ENCODE measurements around the gene COPS3. TPM values are rescaled to one million over a fixed set of nuclear protein-coding genes. Genes with fewer than 3 reads are reported as not detected.
A peak's percentile ranks its signal among the peaks of the same experiment; 100 is the strongest.

Gene COPS3
- total RNA-seq, 1 donor from 2014 or later = 89.2 TPM

DNA sequence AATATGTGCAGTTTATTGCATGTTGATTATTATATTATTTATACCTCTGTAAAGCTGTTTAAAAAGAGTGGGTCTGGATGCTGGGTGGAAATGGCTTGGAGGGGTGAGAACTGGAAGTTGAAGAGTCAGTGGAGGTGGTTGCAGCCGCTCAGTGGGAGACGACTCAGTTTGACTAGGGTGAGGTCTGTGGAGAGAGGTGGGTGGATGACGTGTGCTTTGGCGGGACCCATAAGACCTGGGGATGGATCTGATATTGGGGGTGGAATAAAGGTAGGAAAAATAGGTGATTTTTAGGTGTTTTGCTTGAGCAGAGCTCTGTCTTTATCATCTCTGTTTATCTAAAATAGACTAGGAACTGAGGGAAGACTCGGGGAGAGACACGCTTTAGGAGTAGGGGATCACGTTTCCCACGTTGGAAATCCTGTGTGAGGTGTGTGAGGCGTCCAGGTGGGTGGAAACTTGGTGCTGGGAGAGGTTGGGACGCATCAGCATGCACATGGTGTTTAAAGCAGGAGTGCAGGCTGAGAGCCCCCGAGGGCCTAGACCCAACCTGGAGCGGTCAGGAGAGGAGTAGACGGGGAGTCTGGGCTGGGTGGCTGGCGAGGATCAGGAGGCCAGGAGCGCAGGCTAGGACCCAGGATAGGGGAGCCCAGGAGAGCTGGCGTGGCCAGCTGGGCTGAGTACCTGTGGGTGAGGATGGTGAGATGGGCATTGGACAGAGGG is 39.3 kb upstream of the COPS3 start:
- no peaks in the 10 kb centered on the region for H3K36me3 ChIP-seq (ENCODE audit: control insufficient read depth in 3 of 3, insufficient read depth in 3 of 3, low read length in 3 of 3)
- H3K9ac ChIP-seq (ENCODE audit: low read depth in 1 of 3, low read length in 3 of 3) = no peak overlapping the region
- no peaks in the 10 kb centered on the region for H3K9me3 ChIP-seq (ENCODE audit: control insufficient read depth in 3 of 3, low read length in 3 of 3)
- H3K27me3 ChIP-seq (ENCODE audit: control insufficient read depth in 3 of 3, insufficient read depth in 3 of 3, low read length in 3 of 3) = no peaks in the 10 kb centered on the region
- H3K4me1 ChIP-seq (ENCODE audit: control insufficient read depth in 3 of 3, insufficient read depth in 3 of 3, low read length in 3 of 3) = peaks cover 0 to 3% (median under 1%) of the 10 kb centered on the region in 3 donors
- H3K4me3 ChIP-seq (ENCODE audit: low read length in 3 of 3) = no peak overlapping the region
- no peak overlapping the region for H3K27ac ChIP-seq (ENCODE audit: low read depth, low read length)

DNA sequence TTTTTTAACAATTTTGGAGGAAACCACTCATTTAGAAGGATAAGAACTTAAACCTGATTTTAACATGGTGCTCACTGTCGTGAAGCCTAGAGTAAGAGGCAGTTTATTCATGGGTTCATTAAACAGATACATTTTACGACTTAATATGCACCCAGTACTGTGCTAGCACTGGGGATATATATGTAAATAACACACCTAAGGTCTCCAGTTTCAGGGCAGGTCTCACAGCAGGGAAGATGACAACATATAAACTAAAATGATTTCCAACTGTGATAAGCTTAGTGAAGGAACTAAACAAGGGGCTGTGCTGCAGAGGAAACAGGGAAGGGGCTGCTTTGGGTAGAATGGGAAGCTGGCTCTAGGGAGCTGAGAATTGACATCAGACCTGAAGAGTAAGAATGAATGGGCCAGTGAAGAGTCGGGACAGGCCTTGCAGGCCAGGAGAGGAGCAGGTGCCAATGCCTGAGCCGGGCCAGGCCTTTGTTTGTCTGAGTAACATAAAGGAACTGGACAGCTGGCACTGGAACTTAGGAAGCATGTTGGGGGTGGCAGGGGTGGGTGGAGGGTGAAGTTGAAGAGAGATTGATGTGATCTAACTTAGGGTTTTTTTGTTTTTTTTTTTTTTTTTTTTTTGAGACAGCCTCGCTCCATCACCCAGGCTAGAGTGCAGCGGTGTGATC is 34.2 kb upstream of the COPS3 start:
- Histone ChIP-seq H3K36me3 (ENCODE audit: control insufficient read depth in 3 of 3, insufficient read depth in 3 of 3, low read length in 3 of 3) (no peaks in the 10 kb centered on the region), H3K9ac (ENCODE audit: low read depth in 1 of 3, low read length in 3 of 3) (no peak overlapping the region), H3K27ac (ENCODE audit: low read depth, low read length) (no peak overlapping the region), H3K4me1 (ENCODE audit: control insufficient read depth in 3 of 3, insufficient read depth in 3 of 3, low read length in 3 of 3) (no peaks in the 10 kb centered on the region), H3K27me3 (ENCODE audit: control insufficient read depth in 3 of 3, insufficient read depth in 3 of 3, low read length in 3 of 3) (no peaks in the 10 kb centered on the region), H3K4me3 (ENCODE audit: low read length in 3 of 3) (no peak overlapping the region), H3K9me3 (ENCODE audit: control insufficient read depth in 3 of 3, low read length in 3 of 3) (no peaks in the 10 kb centered on the region)

DNA sequence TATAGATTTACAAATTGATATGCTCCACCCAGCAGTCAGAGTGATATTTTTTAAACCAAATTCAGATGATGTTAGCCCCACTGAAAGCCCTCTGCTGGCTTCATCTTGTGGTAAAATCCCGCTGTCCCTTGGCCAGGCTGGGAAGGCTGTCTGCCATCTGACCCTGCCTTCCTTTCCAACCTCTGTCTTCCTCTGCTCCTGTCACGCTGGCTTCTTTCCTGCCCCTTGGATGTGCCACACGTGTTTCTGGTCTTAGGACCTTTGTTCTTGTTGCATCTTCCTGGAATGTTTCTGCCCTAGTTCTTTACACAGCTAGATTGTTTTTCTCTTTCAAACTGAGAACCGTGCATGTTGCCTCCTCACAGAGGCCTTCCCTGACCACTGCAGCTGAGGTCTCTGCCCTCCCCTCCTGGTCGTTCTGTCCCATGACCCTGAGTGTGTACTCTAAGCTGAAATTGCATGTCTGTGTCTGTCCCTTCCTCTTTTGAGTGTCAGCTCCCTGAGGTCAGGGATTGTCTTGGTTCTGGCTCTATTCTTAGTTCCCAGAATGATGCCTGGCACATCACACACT is 33.5 kb upstream of the COPS3 start:
- H3K4me3 ChIP-seq (ENCODE audit: low read length in 3 of 3) = no peak overlapping the region
- no peak overlapping the region for H3K27ac ChIP-seq (ENCODE audit: low read depth, low read length)
- H3K36me3 ChIP-seq (ENCODE audit: control insufficient read depth in 3 of 3, insufficient read depth in 3 of 3, low read length in 3 of 3) = no peaks in the 10 kb centered on the region
- no peaks in the 10 kb centered on the region for H3K4me1 ChIP-seq (ENCODE audit: control insufficient read depth in 3 of 3, insufficient read depth in 3 of 3, low read length in 3 of 3)
- no peaks in the 10 kb centered on the region for H3K27me3 ChIP-seq (ENCODE audit: control insufficient read depth in 3 of 3, insufficient read depth in 3 of 3, low read length in 3 of 3)
- H3K9me3 ChIP-seq (ENCODE audit: control insufficient read depth in 3 of 3, low read length in 3 of 3) = no peaks in the 10 kb centered on the region
- no peak overlapping the region for H3K9ac ChIP-seq (ENCODE audit: low read depth in 1 of 3, low read length in 3 of 3)

DNA sequence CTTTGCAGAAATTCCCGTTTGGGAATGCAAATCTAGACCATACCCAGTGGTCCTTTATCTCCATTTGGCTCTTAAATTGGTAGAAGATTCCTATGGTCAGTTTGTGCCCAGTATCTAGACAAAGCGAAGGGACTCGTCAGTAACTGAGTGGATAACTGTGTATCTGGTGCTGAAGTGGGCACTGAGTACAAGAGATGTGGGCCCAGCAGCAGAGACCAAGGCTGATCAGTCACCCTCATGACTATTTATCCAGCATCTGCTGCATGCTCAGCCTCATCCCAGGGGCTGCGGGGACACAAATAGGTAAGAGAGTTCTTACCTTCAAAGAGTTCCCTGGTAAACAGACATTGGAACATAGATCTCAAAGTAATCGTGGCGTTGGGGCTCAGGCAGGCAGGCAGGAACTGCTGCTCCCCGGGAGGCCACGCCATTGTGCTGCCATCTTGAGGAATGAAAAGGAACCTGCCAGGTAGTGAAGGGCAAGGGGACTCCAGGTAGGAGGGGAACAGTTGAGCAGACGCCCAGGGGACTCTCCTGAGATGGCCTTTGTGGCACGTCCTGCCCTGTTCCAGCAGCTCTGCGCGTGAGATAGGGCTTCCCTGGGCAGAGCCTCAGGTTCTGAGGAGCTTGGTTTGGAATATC is 32.4 kb upstream of the COPS3 start:
- Histone ChIP-seq H3K4me3 (ENCODE audit: low read length in 3 of 3) (no peak overlapping the region), H3K4me1 (ENCODE audit: control insufficient read depth in 3 of 3, insufficient read depth in 3 of 3, low read length in 3 of 3) (no peaks in the 10 kb centered on the region), H3K36me3 (ENCODE audit: control insufficient read depth in 3 of 3, insufficient read depth in 3 of 3, low read length in 3 of 3) (no peaks in the 10 kb centered on the region)

DNA sequence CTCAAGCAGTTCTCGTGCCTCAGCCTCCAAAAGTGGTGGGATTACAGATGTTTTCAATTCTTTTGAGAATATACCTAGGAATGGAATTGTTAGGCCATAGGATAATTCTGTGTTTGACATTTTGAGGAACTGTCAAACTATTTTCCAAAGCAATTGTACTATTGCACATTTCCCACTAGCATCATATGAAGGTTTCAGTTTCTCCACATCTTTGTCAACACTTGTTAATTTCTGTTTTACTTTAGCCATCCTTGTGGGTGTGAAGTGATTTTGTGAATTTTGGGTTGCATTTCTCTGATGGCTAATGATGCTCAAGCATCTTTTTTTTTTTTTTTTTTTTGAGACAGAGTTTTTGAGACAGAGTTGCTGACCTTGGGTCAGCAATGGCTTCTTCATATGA is 28.3 kb upstream of the COPS3 start:
- H3K27me3 ChIP-seq (ENCODE audit: control insufficient read depth in 3 of 3, insufficient read depth in 3 of 3, low read length in 3 of 3) = no peaks in the 10 kb centered on the region

More for the DNA sequence above, 32.4 kb upstream of the COPS3 start:
- H3K9ac ChIP-seq (ENCODE audit: low read depth in 1 of 3, low read length in 3 of 3) = no peak overlapping the region
- no peaks in the 10 kb centered on the region for H3K27me3 ChIP-seq (ENCODE audit: control insufficient read depth in 3 of 3, insufficient read depth in 3 of 3, low read length in 3 of 3)
- no peaks in the 10 kb centered on the region for H3K9me3 ChIP-seq (ENCODE audit: control insufficient read depth in 3 of 3, low read length in 3 of 3)
- no peak overlapping the region for H3K27ac ChIP-seq (ENCODE audit: low read depth, low read length)

DNA sequence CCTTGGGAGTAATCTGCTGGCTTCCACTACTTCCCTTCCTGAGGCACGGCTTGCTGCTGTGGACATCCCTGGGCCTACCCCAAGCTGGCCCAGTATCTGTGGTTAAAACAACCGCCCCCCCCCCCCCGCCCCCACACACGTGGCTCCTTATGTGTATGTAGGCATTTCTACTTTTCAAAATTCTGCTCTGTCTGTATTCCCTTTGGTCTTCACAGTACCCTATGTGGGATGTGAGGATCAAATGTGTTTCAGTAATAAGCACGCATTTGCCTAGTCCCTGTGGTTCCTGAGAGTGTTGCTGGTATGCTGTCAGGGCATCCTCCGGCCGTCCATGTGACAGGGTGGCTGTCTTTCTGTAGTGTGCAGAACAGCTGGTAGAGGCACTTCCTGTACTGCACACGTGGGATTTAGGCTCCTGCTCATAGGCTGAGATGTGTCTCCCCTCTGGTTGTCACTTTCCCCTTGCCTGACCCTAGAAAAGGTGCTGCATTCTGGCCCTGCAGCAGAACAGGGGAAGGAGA is 24.3 kb upstream of the COPS3 start:
- Histone ChIP-seq H3K27ac (ENCODE audit: low read depth, low read length) (no peak overlapping the region), H3K9me3 (ENCODE audit: control insufficient read depth in 3 of 3, low read length in 3 of 3) (no peaks in the 10 kb centered on the region), H3K4me3 (ENCODE audit: low read length in 3 of 3) (no peak overlapping the region), H3K9ac (ENCODE audit: low read depth in 1 of 3, low read length in 3 of 3) (no peak overlapping the region), H3K36me3 (ENCODE audit: control insufficient read depth in 3 of 3, insufficient read depth in 3 of 3, low read length in 3 of 3) (no peaks in the 10 kb centered on the region), H3K27me3 (ENCODE audit: control insufficient read depth in 3 of 3, insufficient read depth in 3 of 3, low read length in 3 of 3) (peaks cover 0 to 10% (median 0%) of the 10 kb centered on the region in 3 donors), H3K4me1 (ENCODE audit: control insufficient read depth in 3 of 3, insufficient read depth in 3 of 3, low read length in 3 of 3) (peaks cover 5 to 11% (median 5%) of the 10 kb centered on the region in 3 donors)

More for the DNA sequence above, 28.3 kb upstream of the COPS3 start:
- no peaks in the 10 kb centered on the region for H3K4me1 ChIP-seq (ENCODE audit: control insufficient read depth in 3 of 3, insufficient read depth in 3 of 3, low read length in 3 of 3)
- no peaks in the 10 kb centered on the region for H3K9me3 ChIP-seq (ENCODE audit: control insufficient read depth in 3 of 3, low read length in 3 of 3)
- no peak overlapping the region for H3K27ac ChIP-seq (ENCODE audit: low read depth, low read length)
- no peaks in the 10 kb centered on the region for H3K36me3 ChIP-seq (ENCODE audit: control insufficient read depth in 3 of 3, insufficient read depth in 3 of 3, low read length in 3 of 3)
- H3K4me3 ChIP-seq (ENCODE audit: low read length in 3 of 3) = no peak overlapping the region
- H3K9ac ChIP-seq (ENCODE audit: low read depth in 1 of 3, low read length in 3 of 3) = no peak overlapping the region

DNA sequence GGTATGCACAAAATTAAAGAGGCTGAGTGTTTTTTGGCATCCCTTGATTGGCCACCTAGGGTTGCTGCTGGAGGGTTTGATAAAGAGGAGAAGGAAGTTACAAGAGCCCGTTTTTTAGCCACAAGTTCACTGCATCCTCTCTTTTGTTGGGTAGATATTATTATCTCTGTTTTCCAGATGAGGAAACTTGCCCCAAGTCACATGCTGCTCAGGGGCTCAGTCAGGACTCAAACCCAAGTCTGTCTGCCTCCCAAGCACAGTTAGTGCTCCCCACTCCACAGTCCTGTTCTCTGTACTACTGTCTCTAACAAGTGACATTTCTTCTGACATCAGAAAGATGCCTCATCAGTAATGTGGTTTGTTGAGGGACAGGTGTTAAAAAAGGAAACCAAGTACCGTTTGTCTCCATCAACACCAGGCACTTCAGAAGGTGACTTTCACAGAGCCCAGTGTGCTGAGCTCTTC is 23.5 kb upstream of the COPS3 start:
- Histone ChIP-seq H3K27me3 (ENCODE audit: control insufficient read depth in 3 of 3, insufficient read depth in 3 of 3, low read length in 3 of 3) (peaks cover 0 to 13% (median 0%) of the 10 kb centered on the region in 3 donors), H3K9ac (ENCODE audit: low read depth in 1 of 3, low read length in 3 of 3) (peak overlapping the region in 1 of 3 donors; percentile 3), H3K9me3 (ENCODE audit: control insufficient read depth in 3 of 3, low read length in 3 of 3) (no peaks in the 10 kb centered on the region), H3K4me1 (ENCODE audit: control insufficient read depth in 3 of 3, insufficient read depth in 3 of 3, low read length in 3 of 3) (peaks cover 5 to 11% (median 5%) of the 10 kb centered on the region in 3 donors), H3K36me3 (ENCODE audit: control insufficient read depth in 3 of 3, insufficient read depth in 3 of 3, low read length in 3 of 3) (no peaks in the 10 kb centered on the region), H3K27ac (ENCODE audit: low read depth, low read length) (no peak overlapping the region), H3K4me3 (ENCODE audit: low read length in 3 of 3) (no peak overlapping the region)

DNA sequence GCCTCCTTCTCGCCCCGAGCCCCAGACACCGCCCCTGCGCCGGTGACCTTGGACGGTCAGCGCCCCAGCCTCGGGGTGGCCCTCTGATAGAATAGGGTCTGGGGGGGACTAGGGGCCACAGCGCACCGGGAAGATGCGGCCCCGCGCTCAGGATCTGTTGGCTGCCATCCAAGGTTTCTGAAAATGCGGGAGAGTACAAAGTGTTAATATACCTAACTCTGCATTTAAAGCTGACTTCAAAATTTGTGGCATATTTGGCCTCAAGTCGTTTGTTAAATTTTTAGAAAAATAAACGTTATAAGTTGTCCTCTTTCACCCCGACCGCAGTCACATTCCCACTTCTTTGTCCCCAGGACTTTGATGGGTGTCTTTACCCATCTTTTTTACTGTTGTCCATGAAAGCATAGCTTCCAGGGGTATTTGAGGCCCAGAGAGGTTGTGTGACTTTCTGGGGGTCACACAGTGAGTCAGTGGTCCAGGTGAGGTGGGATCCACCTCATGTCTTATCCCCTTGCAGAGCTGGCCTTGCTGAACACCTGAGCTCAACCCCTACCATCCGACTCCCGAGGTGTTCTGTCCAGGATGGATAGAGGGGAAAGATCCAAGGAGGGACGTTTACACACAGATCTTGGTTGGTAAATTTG is 22.9 kb upstream of the COPS3 start:
- H3K4me1 ChIP-seq (ENCODE audit: control insufficient read depth in 3 of 3, insufficient read depth in 3 of 3, low read length in 3 of 3) = peaks cover 5 to 11% (median 5%) of the 10 kb centered on the region in 3 donors
- no peak overlapping the region for H3K27ac ChIP-seq (ENCODE audit: low read depth, low read length)
- peak overlapping the region; percentile 3 to 68 (median 20) for H3K9ac ChIP-seq (ENCODE audit: low read depth in 1 of 3, low read length in 3 of 3)
- peak overlapping the region in 2 of 3 donors; percentile 70 to 71 for H3K4me3 ChIP-seq (ENCODE audit: low read length in 3 of 3)
- H3K27me3 ChIP-seq (ENCODE audit: control insufficient read depth in 3 of 3, insufficient read depth in 3 of 3, low read length in 3 of 3) = peaks cover 0 to 13% (median 0%) of the 10 kb centered on the region in 3 donors
- H3K36me3 ChIP-seq (ENCODE audit: control insufficient read depth in 3 of 3, insufficient read depth in 3 of 3, low read length in 3 of 3) = no peaks in the 10 kb centered on the region
- no peaks in the 10 kb centered on the region for H3K9me3 ChIP-seq (ENCODE audit: control insufficient read depth in 3 of 3, low read length in 3 of 3)

DNA sequence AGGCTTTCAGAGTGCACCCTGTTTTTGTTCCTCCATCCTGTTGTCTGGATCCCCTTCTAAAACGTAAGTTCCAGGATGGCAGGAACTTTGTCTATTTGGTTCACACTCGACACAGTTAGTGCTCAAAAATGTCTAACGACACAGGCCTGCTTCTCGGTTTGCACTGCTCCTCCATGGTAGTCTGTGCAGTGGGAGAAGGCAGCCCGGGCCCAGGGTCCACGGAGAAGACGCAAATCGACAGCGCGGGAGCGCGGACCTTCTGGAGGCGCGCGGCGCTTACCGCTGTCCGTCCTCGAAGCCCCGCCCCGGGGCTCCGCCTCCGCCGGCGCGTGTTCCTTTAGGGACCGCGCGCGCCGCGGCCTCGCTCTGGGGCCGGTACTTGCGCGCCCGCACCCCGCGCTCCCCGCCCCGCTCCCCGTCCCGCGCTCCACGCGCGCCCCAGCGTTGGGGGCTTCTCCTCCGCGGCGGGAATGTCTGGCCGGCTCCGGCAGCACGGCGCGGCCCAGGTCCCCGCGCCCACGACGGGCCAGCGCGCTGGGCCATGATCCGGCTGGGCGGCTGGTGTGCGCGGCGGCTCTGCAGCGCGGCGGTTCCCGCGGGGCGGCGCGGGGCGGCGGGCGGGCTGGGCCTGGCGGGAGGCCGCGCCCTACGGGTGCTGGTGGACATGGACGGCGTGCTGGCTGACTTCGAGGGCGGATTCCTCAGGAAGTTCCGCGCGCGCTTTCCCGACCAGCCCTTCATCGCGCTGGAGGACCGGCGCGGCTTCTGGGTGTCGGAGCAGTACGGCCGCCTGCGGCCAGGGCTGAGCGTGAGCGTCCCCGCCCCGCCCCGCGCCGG is 22.2 kb upstream of the COPS3 start, which contains the start of gene NT5M:
NT5M (plus strand) TSS at position 364 of the 837 bp plus-strand sequence; CDS start at position 542, 178 bp downstream.
- H3K9me3 ChIP-seq (ENCODE audit: control insufficient read depth in 3 of 3, low read length in 3 of 3) = no peaks in the 10 kb centered on the region
- H3K4me1 ChIP-seq (ENCODE audit: control insufficient read depth in 3 of 3, insufficient read depth in 3 of 3, low read length in 3 of 3) = peaks cover 5 to 11% (median 5%) of the 10 kb centered on the region in 3 donors
- H3K27ac ChIP-seq (ENCODE audit: low read depth, low read length) = no peak within 1 kb of the TSS
- H3K27me3 ChIP-seq (ENCODE audit: control insufficient read depth in 3 of 3, insufficient read depth in 3 of 3, low read length in 3 of 3) = peaks cover 0 to 13% (median 0%) of the 10 kb centered on the region in 3 donors
- peak within 1 kb of the TSS; percentile 70 to 72 (median 71) for H3K4me3 ChIP-seq (ENCODE audit: low read length in 3 of 3)
- H3K9ac ChIP-seq (ENCODE audit: low read depth in 1 of 3, low read length in 3 of 3) = peak within 1 kb of the TSS; percentile 3 to 68 (median 20)
- no peaks in the 10 kb centered on the region for H3K36me3 ChIP-seq (ENCODE audit: control insufficient read depth in 3 of 3, insufficient read depth in 3 of 3, low read length in 3 of 3)

All from skeletal muscle tissue (tissue), 4 donors.